NCI-H446 treated with DMSO at 0.1 percent for 48 hours (cell line): ENCODE results near the gene BIRC7.

Source experiments
- DNase-seq: peaks from one replicate; lab custom pipeline; 2025; lab: John Stamatoyannopoulos, UW

Gene BIRC7

DNA sequence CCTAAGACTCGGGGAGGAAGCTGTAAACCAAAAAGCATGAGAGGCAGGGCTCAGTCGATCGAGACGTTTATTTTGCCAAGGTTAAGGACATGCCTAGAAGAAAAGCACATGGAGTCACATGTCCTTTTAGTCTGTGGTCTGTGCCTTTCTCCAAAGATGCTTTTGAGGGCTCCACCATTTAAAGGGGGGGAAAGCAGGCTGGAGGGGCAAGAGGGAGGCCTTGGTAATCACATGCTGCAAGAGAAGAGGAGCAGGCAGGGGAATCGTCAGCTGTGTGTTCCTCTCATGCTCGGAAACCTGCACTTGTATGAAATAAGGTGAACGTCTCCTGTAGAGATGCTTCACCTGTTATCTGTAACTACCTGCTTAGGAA lies 10.6 kb upstream of the BIRC7 start:
- DNase-seq, result no peak

DNA sequence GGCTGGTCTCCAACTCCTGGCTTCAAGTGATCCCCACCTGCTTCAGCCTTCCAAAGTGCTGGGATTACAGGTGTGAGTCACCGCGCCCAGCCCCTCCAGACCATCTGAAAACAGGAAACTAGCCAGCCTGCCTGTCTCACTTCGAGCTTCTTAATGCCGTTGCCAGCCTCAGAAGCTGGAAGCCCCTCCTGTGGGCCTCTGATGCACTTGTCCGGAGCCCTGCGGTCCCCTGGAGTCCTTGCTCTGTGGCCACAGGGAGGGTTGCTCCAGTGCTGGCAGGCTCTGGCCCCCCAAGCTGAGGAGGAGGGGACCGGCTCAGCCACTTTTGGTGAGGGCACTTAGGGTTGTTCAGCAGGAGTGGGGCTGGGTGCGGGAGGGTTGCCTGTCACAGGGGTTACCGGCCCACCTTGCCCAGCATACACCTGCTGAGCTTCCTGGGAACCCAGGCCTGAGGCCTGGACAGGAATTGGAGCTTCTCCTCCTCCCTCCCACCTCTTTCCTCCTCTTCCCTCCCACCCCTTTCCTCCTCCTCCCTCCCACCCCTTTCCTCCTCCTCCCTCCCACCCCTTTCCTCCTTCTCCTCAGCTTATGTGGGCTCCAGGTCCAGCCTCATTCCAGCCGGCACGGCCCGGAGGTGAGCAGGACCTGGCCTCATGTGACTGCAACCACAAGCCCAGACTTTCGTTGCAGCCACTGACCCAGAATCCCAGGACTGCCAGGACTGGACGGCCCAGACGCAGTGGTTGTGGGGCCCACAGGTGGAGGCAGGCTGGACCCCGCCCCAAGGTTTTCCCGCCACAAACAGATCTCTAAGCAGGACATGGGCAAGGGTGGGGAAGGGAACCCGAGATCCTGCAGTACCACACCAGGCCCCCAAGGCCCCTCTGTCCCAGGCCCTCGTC lies 9.4 kb upstream of the BIRC7 start:
- DNase-seq, result no peak

DNA sequence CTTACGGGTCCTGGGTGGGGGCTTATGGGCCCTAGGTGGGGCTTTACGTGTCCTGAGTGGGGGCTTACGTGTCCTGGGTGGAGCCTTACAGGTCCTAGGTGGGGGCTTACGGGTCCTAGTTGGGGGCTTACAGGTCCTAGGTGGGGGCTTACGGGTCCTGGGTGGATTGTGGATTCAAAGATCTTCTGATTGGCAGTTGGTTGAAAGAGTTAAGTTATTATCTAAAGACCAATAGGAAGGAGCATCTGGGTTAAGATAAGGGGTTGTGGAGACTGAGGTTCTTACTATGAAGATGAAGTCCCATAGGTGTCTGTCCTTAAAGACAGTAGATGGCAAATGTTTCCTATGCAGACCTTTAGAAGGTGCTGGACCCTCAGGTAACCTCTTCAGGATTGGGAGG lies 8.4 kb upstream of the BIRC7 start:
- DNase-seq, result no peak

DNA sequence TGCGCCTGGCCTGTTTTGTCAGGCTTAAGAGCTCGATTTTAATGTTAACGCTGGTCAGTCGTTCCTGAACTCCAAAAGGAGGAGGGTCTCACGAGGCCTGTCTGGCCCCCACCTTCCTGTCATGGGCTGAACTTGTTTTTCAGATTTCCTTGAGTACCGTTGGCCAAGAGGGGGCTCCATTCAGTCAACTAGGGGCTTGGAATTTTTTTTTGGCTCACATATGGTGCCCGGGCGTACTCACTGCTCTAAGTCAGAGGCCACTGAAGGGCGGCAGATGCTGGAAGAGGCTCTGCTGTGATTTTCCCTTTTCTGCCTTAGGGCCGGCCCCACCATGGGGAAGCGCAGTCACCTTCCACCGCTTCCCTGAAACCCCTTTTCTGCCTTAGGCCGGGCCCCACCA lies 6.9 kb upstream of the BIRC7 start:
- DNase-seq, result no peak

DNA sequence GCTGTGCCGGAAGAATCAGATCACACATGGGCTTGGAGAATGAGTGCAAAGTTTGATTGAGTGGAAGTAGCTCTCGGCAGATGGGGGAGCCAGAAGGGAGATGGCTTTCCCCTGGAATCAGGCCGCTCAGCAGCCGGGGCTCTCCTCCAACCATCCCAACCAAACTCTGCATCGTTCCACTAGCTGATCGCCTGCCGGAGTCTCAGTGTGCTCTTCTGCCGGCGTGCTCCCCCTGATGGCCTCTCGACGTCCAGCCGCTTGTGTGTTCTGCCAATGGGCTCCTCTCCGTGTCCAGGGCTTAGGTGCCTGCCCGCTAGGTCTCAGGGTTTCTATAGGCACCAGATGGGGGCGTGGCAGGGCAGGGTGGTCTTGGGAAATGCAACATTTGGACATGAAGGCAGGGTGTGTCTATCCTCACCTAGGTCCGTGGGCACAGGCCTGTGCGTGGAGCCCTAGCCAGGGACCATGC lies 4.9 kb upstream of the BIRC7 start:
- no peak for DNase-seq

DNA sequence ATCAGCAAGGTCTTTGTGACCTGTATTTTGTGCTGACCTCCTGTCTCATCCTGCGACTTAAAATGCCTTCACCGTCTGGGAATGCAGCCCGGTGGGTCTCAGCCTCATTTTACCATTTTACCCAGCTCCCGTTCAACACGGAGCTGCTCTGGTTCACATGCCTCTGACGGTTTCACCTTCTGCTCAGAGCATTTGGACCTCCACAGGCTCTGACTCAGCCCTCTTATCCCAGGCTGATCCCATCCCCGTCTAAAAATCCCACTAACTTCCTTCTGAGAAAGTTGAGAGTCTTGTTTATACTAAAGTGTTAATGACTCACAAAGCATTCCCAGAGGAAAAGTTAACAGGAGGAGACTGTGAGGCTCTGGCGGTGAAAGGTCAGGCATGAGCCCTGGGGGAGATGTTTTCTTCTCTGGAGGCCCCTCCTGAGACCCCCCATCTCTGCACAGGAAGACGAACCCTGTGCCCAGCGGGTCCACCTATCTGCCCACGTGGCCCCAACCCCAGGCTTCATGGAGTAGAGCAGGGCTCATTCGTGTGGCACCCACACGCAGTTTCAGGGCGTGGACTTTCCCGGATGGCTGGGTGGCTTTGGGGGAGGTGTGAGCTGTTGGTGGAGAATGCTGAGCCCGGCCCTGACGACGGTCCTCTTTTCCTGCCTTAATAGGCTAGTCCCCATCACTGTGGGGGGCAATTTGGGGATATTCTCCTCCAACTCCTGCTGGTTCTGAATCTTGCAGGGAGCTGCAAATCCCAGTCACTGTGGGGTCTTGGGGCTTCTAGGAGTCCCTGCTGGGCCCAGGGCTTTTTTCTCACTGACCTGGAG lies 3.3 kb upstream of the BIRC7 start:
- DNase-seq, result no peak

DNA sequence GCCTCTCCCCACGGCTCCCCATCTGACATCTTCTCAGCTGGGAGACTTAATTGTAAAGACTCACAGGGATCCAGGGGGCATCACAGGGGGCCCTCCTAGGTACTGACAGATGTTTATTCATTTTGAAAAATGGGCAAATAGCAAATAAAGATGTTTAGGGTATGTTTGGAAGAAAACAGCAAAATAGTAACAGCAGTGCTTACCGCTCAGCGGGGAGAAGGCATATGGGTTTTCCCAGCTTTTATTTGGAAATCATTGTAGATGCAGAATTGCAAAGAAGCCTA lies 2.7 kb upstream of the BIRC7 start:
- no peak for DNase-seq

DNA sequence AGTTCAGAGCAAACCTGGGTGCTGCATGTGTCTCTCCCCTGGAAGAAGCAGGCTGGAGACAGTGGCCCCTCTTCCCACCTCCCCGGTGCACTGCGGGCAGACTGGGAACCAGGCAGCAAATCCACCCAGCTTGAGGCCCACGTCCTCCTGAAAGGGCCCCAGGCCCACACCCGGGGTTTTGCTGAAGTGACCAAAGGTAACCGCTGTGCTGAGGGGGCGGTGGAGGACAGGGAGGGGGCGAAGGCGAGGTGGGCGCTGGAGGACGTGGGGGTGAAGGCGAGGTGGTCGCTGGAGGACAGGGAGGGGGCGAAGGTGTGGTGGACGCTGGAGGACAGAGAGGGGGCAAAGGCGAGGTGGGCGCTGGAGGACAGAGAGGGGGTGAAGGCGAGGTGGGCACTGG lies 1.8 kb upstream of the BIRC7 start:
- DNase-seq, result no peak

DNA sequence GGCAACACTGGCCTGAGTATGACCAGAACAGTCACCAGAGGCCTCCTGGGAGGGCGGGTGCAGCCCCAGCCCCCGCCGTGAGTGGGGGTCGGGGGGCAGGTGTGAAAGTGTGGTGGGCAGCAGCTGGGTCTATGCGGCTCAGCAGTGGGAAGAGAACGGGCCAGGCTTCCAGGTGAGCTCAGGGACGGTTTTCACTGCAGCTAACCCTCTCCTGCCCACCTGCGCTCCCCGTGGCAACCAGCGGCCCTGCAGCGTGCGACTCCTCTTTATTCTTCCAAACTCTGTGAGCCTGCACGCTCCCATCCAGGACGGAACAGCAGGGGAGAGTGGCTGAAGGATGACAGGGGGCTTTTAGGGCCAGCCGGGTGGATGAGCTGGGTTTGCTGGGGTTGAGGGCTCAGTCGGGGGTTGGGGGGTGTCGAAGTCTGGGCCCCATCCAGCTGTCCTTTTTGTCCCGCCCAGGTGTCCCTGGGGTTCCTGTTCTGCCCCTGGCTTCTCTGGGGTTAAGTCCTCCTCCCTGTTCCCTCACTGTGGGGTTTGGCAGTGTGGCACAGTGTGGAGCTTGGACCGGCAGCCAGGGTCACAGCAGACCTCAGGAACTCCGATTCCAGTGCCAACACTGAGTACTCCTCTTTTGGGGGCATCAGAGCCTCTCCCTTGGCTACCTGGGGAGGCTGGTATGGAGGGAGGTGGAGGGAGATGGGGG lies 859 bp upstream of the BIRC7 start:
- no peak for DNase-seq

DNA sequence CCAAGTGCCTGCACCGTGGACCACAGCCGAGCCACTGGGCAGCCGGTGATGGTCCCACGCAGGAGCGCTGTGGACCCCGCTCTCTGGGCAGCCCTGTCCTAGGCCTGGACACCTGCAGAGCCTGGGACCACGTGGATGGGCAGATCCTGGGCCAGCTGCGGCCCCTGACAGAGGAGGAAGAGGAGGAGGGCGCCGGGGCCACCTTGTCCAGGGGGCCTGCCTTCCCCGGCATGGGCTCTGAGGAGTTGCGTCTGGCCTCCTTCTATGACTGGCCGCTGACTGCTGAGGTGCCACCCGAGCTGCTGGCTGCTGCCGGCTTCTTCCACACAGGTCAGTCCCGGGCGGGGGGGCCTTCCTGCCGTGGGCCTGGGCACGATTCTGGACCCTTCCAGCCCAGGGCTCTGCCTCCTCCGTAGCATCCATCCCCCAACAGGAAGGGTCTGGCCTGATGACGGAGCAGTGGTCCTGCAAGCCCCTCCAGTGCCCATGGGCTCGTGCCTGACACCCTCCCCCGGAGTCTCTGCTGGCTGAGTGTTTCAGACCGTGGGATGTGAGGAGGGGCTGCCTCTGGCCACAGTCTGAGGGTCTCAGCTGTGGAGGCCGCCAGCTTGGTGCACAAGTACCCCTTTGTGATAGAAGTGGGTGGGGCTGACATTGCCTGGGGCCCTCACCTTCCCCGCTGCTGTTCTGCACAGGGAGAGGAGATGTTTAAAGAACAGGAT lies 572 bp downstream of the BIRC7 start:
- no peak for DNase-seq

DNA sequence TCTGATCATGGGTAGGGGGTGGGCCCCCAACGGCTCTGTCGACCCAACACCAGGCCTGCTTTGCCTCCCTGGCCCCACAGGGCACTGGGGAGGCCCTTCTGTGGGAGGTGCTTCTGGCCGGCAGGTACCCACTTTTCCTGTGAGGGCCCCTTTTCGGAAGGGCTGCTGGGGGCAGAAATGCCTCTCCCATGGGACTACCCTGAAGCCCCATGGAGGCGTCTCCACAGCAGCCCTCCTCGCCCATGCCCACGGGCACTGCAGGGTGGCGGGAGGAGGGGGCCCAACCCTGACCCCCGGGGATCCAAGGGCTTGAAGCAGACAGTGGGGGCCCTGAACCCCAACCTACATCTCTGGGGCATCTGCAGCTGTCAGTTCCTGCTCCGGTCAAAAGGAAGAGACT lies 2.3 kb downstream of the BIRC7 start:
- DNase-seq, result no peak

DNA sequence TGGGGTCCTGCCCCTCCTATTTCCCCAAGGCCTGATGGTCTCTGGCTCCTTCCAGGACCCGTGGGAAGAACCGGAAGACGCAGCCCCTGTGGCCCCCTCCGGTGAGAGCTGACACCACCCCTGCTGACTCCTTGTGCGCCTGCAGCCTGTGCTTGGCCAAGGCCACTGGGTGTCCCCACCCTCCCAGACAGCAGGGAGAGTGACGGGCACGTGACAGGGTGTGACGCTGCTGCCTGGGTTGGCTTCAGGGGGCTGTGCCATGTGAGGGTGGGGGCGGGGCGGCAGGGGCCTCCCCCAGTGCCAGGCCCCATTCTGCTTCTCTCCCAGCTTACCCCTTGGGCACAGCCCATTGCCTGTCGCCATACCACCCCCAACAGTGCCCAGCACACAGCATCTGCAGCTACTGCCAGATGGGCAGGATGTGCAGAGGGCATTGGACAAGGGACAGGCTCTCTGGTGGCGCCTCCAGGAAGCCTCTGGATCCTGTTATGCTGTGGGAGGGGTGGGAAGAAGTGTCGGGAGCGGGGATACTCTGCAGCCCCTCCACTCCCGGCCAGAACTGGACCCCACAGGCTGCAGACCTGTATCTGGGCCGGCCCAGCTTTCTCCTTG lies 2.9 kb downstream of the BIRC7 start:
- no peak for DNase-seq

DNA sequence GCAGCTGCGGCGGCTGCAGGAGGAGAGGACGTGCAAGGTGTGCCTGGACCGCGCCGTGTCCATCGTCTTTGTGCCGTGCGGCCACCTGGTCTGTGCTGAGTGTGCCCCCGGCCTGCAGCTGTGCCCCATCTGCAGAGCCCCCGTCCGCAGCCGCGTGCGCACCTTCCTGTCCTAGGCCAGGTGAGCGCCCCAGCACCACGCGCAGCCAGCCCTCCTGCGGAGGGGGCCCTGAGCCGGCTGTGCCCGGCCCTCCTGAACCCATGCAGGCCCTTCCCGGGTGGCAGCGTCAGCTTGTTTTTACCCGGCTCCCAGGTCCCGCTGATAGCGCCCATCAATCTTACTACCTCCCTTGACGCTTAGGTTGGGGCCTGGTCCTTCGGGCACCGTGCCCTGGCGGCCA lies 3.7 kb downstream of the BIRC7 start:
- DNase-seq, result no peak

DNA sequence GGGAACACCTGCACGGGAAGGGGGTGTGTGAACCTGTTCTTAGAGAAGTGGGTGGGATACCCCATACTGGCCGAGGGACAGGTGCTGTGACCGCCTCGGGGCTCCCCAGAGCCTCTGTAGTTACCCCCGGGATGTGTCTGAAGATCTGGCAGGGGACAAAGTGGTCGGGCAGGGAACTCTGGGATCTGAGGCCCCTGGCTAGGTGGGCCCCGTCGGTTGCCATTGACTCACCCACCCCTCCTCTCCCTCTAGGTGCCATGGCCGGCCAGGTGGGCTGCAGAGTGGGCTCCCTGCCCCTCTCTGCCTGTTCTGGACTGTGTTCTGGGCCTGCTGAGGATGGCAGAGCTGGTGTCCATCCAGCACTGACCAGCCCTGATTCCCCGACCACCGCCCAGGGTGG lies 4.3 kb downstream of the BIRC7 start:
- no peak for DNase-seq

DNA sequence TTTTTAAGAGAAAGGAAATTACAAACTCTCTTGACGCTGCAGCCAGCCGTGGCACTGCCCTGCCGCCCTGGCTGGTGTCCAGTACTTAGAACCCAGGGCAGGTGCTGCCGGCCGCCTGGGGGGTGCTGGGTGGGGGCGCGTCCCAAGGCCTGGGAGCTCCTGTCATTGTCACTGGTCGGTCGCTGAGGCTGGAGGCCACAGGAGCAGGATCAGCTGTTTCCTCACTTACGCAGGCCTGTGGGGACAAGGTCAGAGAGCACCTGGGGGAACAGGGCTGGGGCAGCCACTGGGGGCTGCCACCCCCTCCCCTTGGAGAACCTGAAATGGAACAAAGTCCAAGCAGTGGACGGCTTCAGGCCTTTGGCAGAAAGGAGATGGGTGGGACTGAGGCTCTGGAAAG lies 5.6 kb downstream of the BIRC7 start:
- no peak for DNase-seq

DNA sequence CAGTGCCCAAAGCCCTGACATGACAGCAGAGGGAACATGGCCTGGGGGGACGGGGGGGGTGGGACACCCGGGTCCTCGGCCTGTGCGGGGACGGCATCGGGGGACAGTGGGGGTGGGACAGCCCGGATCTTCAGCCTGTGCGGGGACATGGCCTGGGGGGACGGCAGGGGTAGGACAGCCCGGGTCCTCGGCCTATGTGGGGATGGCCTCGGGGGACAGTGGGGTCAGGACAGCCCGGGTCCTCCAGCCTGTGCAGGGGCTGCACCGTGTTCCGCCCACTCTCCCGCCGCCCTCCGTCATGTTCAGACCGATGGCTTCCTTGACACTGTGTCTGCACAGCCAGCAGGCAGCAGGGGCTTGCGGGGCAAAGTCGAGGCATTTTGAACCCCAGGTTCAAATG lies 7.0 kb downstream of the BIRC7 start:
- DNase-seq, result no peak

DNA sequence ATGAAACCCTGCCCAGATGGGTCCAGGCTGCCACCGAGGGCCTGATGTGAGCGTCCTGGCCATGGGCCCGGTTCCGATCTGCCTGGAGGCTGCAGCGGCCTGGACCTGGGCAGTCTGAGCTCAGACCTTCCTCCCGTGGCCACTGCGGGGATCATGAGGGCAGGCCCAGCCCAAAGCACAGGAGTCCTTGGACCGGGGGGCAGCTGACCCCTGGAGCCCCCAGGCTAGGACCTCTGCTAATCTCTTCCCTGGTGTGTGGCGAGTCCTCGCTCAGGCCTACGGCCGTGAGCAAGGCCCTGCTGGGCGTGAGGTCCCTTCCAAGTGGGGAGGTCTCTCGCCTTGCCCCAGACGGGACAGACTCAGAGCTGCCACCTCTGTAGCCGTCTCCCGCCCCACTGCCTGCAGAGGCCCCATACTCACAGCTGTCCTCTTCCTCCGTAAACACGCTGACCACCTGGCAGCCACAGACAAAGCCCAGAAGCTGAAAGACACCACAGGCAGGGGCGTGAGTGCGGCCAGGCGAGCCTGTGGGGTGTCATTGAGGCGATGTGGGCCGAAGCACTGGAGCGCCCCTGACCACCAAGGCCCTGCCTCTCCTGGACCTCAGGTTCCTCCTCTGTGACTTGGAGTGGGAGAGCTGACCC lies 8.0 kb downstream of the BIRC7 start:
- DNase-seq, result no peak

DNA sequence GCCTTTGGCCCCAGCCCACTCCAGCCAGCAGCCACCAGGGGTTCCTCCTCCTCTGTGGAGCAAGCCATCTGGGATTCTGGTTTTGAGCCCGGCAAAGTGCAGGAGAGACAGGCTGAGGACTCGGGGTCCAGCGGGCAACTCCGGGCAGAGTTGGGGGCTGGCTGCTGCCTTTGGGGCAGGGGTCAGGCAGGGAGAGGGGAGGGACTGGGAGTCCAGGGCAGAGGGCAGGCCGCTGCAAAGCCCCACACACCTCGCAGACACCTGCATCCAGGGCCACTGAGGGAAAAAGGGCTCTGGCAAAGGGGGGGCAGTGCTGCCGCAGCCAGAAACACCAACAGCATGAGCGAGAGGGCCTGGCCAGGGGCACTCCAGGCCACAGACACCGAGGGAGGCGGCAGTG lies 8.8 kb downstream of the BIRC7 start:
- DNase-seq, result no peak

DNA sequence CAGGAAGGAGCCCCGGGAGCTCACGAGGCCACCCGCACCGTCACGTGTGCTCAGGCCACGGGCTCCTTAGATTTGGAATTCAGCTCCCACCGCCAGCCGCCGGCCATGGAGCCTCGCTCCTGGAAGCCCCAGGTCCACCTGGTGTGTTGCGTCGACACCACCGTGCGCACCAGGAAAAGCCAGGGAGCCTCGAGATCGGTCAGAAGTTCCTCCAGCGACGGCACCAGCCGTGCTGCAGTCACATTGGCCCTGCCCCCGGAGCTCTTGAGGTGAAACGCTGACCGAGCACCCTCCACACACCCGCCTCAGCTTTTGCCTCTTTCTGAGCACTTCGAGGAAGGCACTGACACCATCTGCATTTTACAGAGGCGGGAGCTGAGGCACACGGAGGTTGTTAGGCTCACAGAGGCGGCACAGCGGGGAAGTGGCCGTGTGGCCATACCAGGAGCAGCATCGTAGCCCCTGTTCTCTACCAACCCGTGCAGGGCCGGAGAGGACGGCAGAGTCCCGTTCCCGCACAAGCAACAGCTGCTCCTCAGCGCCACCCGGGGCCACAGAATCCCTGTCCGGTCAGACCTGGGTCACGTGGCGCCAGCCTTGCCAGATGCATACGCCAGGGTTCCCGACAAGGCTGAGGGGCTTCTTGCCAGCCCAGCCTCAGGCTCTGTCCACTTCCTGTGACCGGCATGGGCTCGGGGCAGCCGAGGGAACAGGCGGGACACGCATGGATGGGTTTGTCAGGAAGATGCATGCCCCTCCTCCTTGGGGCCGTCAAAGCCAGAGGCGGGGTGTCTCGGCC lies 11.0 kb downstream of the BIRC7 start:
- no peak for DNase-seq

DNA sequence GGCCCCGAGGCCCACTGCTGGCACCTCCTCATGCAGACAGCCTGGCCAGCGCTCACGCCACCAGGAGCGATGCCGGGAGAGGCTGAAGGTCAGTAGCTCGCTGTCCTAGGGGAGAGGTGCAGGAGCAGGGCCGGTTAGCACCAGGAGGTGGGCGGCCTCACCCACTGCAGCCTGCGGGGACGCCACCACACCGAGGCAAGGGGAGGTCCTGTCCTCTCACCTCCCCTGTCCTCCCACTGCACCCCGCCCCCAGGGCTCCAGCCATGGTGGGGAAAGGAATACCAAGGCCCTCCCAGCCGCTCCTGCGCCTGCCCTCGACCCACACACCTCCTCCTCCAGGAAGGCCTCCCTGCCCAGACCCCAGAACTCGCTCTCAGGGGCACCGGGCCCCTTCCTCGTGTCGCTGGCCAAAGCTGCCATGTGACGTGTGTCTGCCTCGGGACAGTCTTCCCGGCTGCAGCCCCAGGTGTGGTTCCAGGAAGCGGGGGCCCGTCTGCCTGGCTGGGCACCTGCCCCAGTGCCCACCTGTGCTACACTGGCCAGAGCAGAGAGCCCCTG lies 12.0 kb downstream of the BIRC7 start:
- no peak for DNase-seq
